ENCODE results near the gene RP2.

GRCh38 chrX:46814966-46815365, 21.9 kb upstream of the RP2 start:
- TF ChIP-seq CTCF (IDR thresholded peaks at IDR 0.05) (no peak), POLR2A (IDR thresholded peaks at IDR 0.05) (no peak), EP300 (IDR thresholded peaks at IDR 0.05) (no peak)
